Liver (tissue), 9 donors: ENCODE results near the gene CES5A. TPM values are rescaled to one million over a fixed set of nuclear protein-coding genes. Genes with fewer than 3 reads are reported as not detected.

Experiments
- DNase-seq: peaks from one replicate; pipeline ENCODE4 v3.0.0-alpha.2; 2017; ENCODE audit warnings: low spot score
- H3K27ac ChIP-seq, 2 donors: one replicate each; pipeline ENCODE4 v1.7.0; 2013; ENCODE audit warnings: inconsistent platforms in 2 of 2, low read length in 2 of 2, control low read depth in 1 of 2, low read depth in 1 of 2, mild to moderate bottlenecking in 1 of 2
- H3K27me3 ChIP-seq, 4 donors: one replicate each; pipeline versions ENCODE4 v1.6.1 to v1.7.0; 2013; ENCODE audit warnings: low read length in 3 of 4, inconsistent platforms in 1 of 4, mild to moderate bottlenecking in 1 of 4, moderate library complexity in 1 of 4; ENCODE audit not compliant: control insufficient read depth in 4 of 4, insufficient read depth in 4 of 4
- H3K36me3 ChIP-seq, 4 donors: one replicate each; pipeline versions ENCODE4 v1.6.1 to v1.7.0; 2013; ENCODE audit warnings: low read length in 3 of 4, mild to moderate bottlenecking in 3 of 4, low read depth in 1 of 4, moderate library complexity in 1 of 4; ENCODE audit not compliant: control insufficient read depth in 4 of 4, insufficient read depth in 3 of 4
- H3K4me1 ChIP-seq, 4 donors: one replicate each; pipeline versions ENCODE4 v1.6.1 to v1.7.0; 2013; ENCODE audit warnings: low read length in 3 of 4, mild to moderate bottlenecking in 3 of 4, moderate library complexity in 1 of 4; ENCODE audit not compliant: control insufficient read depth in 4 of 4, insufficient read depth in 4 of 4
- H3K4me3 ChIP-seq, 3 donors: one replicate each; pipeline versions ENCODE4 v1.6.1 to v1.7.0; 2013; ENCODE audit warnings: low read length in 3 of 3, control low read depth in 1 of 3, low read depth in 1 of 3, mild to moderate bottlenecking in 1 of 3
- H3K9ac ChIP-seq, 2 donors: one replicate each; pipeline ENCODE4 v1.7.0; 2013; ENCODE audit warnings: low read length in 2 of 2, mild to moderate bottlenecking in 2 of 2, moderate library complexity in 2 of 2, control low read depth in 1 of 2, low read depth in 1 of 2
- H3K9me3 ChIP-seq, 4 donors: one replicate each; pipeline versions ENCODE4 v1.6.1 to v1.7.0; 2013; ENCODE audit warnings: low read length in 3 of 4; ENCODE audit not compliant: control insufficient read depth in 4 of 4
- EGR1 ChIP-seq, 2 donors: IDR thresholded peaks; 2 replicates each; pipeline ENCODE4 v1.6.1; 2016 to 2018; ENCODE audit warnings: antibody characterized with exemption in 2 of 2, low read depth in 2 of 2
- FOXA1 ChIP-seq: IDR thresholded peaks from 2 replicates; pipeline ENCODE4 v1.6.1; 2016; ENCODE audit warnings: antibody characterized with exemption
- FOXA2 ChIP-seq: IDR thresholded peaks from 2 replicates; pipeline ENCODE4 v1.6.1; 2016; ENCODE audit warnings: antibody characterized with exemption
- HNF4A ChIP-seq, 2 donors: conservative IDR thresholded peaks; 2 replicates each; pipeline ENCODE4 v1.6.1; 2016; ENCODE audit warnings: antibody characterized with exemption in 2 of 2, mild to moderate bottlenecking in 2 of 2
- HNF4G ChIP-seq: IDR thresholded peaks from 2 replicates; pipeline ENCODE4 v1.6.1; 2016; ENCODE audit warnings: antibody characterized with exemption
- JUND ChIP-seq, 2 donors: IDR thresholded peaks; 2 replicates each; pipeline ENCODE4 v1.6.1; 2016; ENCODE audit warnings: antibody characterized with exemption in 2 of 2
- NR2F2 ChIP-seq: IDR thresholded peaks from 2 replicates; pipeline ENCODE4 v1.6.1; 2016; ENCODE audit warnings: antibody characterized with exemption
- RAD21 ChIP-seq, 2 donors: IDR thresholded peaks; 2 replicates each; pipeline ENCODE4 v1.6.1; 2016; ENCODE audit warnings: antibody characterized with exemption in 2 of 2, mild to moderate bottlenecking in 2 of 2
- RXRA ChIP-seq, 2 donors: IDR thresholded peaks; 2 replicates each; pipeline ENCODE4 v1.6.1; 2017 to 2018; ENCODE audit warnings: antibody characterized with exemption in 2 of 2, mild to moderate bottlenecking in 1 of 2
- SP1 ChIP-seq: IDR thresholded peaks from 2 replicates; pipeline ENCODE4 v1.6.1; 2018; ENCODE audit warnings: antibody characterized with exemption, mild to moderate bottlenecking
- TAF1 ChIP-seq: conservative IDR thresholded peaks from 2 replicates; pipeline ENCODE4 v1.6.1; 2016; ENCODE audit warnings: antibody characterized with exemption, mild to moderate bottlenecking
- YY1 ChIP-seq: IDR thresholded peaks from 2 replicates; pipeline ENCODE4 v1.6.1; 2016; ENCODE audit warnings: antibody characterized with exemption, mild to moderate bottlenecking
- WGBS: extraction: QIAGEN DNeasy Blood & Tissue Kit; methylation state at CpG from one replicate; pipeline ENCODE4 v1.1.7; 2013; 5-methylcytosine and 5-hydroxymethylcytosine counted together
- polyA plus RNA-seq, 2 donors: library from polyadenylated mRNA; stranded (reverse) in 1 of 2; unstranded in 1 of 2; fragments of 200-250 nt in 1 of 2; fragments of >200 nt in 1 of 2; fragmentation: Nextera tagmentation in 1 of 2; extraction: Ambion mirVana in 1 of 2; gene quantifications; one replicate each; pipeline versions ENCODE4 v1.2.1 to v1.2.3, GENCODE V29; 2013 to 2015
- total RNA-seq, 2 donors: library from RNA; depleted of rRNA; stranded (reverse); fragments of >200 nt; gene quantifications; one replicate each; pipeline ENCODE4 v1.2.3, GENCODE V29; 2014
- TF ChIP-seq, protein P1 (sequence below): IDR thresholded peaks from 2 replicates; pipeline ENCODE4 v1.6.1; 2016; ENCODE audit warnings: antibody characterized with exemption
- TF ChIP-seq, protein P2 (sequence below): IDR thresholded peaks from 2 replicates; pipeline ENCODE4 v1.6.1; 2016; ENCODE audit warnings: antibody characterized with exemption, mild to moderate bottlenecking
- TF ChIP-seq, protein P3 (sequence below): fragments of 150-350 bp; IDR thresholded peaks from 2 replicates; pipeline ENCODE4 v1.5.1; 2017; ENCODE audit warnings: improper control_type of control experiment, low read depth, low read length; ENCODE audit not compliant: missing input control
- TF ChIP-seq, protein P4 (sequence below): IDR thresholded peaks from 2 replicates; pipeline ENCODE4 v1.6.1; 2016; ENCODE audit warnings: antibody characterized with exemption
- donor health status: healthy.
- donor health status: healthy.
- donor health status: healthy.
- donor health status: healthy.
- donor health status: healthy.

The CES5A gene
- total and polyA plus RNA-seq, 4 donors: 0.67 to 1.5 (median 0.96) TPM; not detected in 1

DNA sequence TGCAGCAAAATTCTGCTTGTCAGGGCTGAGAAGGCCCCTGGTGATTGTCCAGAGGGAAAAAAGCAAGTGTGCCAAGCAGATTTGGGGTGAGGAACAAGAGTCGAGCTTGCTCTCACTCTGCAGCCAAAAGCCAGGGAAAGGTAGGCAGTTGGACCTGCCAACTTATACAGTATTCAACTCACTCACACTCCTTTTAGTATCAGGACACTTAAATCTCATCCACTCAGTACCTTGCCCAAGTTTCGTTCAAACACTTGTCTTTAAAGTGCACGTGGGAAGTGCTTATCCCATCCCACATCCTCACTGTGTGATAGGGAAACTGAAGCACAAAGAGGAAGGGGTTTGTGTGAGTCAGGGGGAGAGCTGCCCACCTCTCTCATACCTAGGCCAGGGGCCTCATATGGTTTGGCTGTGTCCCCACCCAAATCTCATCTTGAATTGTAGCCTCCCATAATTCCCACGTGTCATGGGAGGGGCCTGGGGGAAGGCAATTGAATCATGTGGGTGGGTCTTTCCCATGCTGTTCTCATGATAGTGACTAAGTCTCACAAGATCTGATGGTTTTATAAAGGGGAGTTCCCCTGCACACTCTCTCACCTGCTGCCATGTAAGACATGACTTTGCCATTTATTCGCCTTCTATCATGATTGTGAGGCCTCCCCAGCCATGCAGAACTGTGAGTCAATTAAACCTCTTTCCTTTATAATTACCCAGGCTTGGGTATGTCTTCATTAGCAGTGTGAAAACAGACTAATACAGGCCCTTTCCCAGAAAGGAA, 25.6 kb upstream of the CES5A start:
- H3K36me3 ChIP-seq: no peaks in the 10 kb centered on the region
- no peaks in the 10 kb centered on the region for H3K27me3 ChIP-seq
- H3K9me3 ChIP-seq: peaks cover 0 to 4% (median under 1%) of the 10 kb centered on the region in 4 donors
- H3K4me3 ChIP-seq: no peak overlapping the region
- no peak overlapping the region for H3K27ac ChIP-seq
- no peak for DNase-seq
- WGBS: 67% methylated on average over 5 of the region's 5 CpGs
- TF ChIP-seq NR2F2 (no peak), TAF1 (no peak), EGR1 (IDR thresholded peaks at IDR 0.05; ENCODE audit: low read depth in 2 of 2) (no peak), RAD21 (IDR thresholded peaks at IDR 0.05) (no peak), JUND (IDR thresholded peaks at IDR 0.05) (no peak), SP1 (no peak), HNF4G (no peak), RXRA (IDR thresholded peaks at IDR 0.05) (no peak), YY1 (no peak), FOXA1 (no peak), HNF4A (conservative IDR thresholded peaks at IDR 0.05) (no peak)
- TF ChIP-seq, protein P1, sequence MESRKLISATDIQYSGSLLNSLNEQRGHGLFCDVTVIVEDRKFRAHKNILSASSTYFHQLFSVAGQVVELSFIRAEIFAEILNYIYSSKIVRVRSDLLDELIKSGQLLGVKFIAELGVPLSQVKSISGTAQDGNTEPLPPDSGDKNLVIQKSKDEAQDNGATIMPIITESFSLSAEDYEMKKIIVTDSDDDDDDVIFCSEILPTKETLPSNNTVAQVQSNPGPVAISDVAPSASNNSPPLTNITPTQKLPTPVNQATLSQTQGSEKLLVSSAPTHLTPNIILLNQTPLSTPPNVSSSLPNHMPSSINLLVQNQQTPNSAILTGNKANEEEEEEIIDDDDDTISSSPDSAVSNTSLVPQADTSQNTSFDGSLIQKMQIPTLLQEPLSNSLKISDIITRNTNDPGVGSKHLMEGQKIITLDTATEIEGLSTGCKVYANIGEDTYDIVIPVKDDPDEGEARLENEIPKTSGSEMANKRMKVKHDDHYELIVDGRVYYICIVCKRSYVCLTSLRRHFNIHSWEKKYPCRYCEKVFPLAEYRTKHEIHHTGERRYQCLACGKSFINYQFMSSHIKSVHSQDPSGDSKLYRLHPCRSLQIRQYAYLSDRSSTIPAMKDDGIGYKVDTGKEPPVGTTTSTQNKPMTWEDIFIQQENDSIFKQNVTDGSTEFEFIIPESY: no peak
- TF ChIP-seq, protein P2, sequence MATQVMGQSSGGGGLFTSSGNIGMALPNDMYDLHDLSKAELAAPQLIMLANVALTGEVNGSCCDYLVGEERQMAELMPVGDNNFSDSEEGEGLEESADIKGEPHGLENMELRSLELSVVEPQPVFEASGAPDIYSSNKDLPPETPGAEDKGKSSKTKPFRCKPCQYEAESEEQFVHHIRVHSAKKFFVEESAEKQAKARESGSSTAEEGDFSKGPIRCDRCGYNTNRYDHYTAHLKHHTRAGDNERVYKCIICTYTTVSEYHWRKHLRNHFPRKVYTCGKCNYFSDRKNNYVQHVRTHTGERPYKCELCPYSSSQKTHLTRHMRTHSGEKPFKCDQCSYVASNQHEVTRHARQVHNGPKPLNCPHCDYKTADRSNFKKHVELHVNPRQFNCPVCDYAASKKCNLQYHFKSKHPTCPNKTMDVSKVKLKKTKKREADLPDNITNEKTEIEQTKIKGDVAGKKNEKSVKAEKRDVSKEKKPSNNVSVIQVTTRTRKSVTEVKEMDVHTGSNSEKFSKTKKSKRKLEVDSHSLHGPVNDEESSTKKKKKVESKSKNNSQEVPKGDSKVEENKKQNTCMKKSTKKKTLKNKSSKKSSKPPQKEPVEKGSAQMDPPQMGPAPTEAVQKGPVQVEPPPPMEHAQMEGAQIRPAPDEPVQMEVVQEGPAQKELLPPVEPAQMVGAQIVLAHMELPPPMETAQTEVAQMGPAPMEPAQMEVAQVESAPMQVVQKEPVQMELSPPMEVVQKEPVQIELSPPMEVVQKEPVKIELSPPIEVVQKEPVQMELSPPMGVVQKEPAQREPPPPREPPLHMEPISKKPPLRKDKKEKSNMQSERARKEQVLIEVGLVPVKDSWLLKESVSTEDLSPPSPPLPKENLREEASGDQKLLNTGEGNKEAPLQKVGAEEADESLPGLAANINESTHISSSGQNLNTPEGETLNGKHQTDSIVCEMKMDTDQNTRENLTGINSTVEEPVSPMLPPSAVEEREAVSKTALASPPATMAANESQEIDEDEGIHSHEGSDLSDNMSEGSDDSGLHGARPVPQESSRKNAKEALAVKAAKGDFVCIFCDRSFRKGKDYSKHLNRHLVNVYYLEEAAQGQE: no peak
- TF ChIP-seq, protein P3, sequence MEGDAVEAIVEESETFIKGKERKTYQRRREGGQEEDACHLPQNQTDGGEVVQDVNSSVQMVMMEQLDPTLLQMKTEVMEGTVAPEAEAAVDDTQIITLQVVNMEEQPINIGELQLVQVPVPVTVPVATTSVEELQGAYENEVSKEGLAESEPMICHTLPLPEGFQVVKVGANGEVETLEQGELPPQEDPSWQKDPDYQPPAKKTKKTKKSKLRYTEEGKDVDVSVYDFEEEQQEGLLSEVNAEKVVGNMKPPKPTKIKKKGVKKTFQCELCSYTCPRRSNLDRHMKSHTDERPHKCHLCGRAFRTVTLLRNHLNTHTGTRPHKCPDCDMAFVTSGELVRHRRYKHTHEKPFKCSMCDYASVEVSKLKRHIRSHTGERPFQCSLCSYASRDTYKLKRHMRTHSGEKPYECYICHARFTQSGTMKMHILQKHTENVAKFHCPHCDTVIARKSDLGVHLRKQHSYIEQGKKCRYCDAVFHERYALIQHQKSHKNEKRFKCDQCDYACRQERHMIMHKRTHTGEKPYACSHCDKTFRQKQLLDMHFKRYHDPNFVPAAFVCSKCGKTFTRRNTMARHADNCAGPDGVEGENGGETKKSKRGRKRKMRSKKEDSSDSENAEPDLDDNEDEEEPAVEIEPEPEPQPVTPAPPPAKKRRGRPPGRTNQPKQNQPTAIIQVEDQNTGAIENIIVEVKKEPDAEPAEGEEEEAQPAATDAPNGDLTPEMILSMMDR: no peak
- TF ChIP-seq, protein P4, sequence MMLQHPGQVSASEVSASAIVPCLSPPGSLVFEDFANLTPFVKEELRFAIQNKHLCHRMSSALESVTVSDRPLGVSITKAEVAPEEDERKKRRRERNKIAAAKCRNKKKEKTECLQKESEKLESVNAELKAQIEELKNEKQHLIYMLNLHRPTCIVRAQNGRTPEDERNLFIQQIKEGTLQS: no peak
- no peak overlapping the region for H3K9ac ChIP-seq
- no peaks in the 10 kb centered on the region for H3K4me1 ChIP-seq

DNA sequence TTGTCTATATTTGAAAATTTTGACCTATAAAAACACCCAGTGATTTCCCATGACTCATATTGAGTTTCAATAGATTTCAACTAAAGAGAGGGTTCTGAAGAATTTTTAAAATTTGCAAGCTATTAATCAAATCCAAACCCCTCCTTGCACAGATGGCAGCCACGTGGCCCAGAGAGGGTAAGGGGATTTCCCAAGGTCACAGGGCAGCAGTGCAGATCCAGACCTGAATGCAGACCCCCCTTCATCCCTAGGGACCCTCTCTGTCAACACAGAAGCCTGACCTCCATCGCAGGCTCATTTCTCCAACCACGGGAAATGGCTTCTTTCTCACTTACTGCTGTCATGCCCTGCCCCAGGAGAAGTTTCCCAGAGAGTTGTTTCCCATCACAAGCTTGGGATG, 24.7 kb upstream of the CES5A start:
- 61% methylated on average over 3 of the region's 3 CpGs for WGBS
- no peak overlapping the region for H3K9ac ChIP-seq
- TF ChIP-seq EGR1 (IDR thresholded peaks at IDR 0.05; ENCODE audit: low read depth in 2 of 2) (no peak), TAF1 (no peak), FOXA2 (no peak)
- TF ChIP-seq, protein P4: no peak

More for the DNA sequence above, 24.7 kb upstream of the CES5A start:
- H3K27ac ChIP-seq: no peak overlapping the region
- no peaks in the 10 kb centered on the region for H3K27me3 ChIP-seq
- H3K9me3 ChIP-seq: peaks cover 0 to 4% (median under 1%) of the 10 kb centered on the region in 4 donors
- no peak for DNase-seq
- peaks cover 0 to 6% (median 0%) of the 10 kb centered on the region in 4 donors for H3K4me1 ChIP-seq
- no peaks in the 10 kb centered on the region for H3K36me3 ChIP-seq
- H3K4me3 ChIP-seq: no peak overlapping the region
